Keratinocyte (primary cell): ENCODE measurements around the gene FATE1. TPM values are rescaled to one million over a fixed set of nuclear protein-coding genes. Genes with fewer than 3 reads are reported as not detected.

Experiments used
- DNase-seq: peaks from one replicate; pipeline ENCODE4 v3.0.0-alpha.2; 2011; ENCODE audit warnings: low read depth, missing footprints, low spot score
- FAIRE-seq: peaks from 2 replicates; lab custom pipeline; 2011; peaks lifted over from hg19 to GRCh38; lab: Jason Lieb, UNC
- H2AFZ ChIP-seq: 2 replicates; pipeline ENCODE4 v1.6.0; 2012; ENCODE audit warnings: low read length, control low read depth, inconsistent platforms; ENCODE audit not compliant: control insufficient read depth
- H3K27ac ChIP-seq: 2 replicates; pipeline ENCODE4 v1.5.1; 2011; ENCODE audit warnings: low read length; ENCODE audit not compliant: control insufficient read depth, insufficient read depth
- H3K27me3 ChIP-seq: 3 replicates; pipeline ENCODE4 v1.6.0; 2011; ENCODE audit warnings: low read length; ENCODE audit not compliant: control insufficient read depth, insufficient read depth; ENCODE audit errors: extremely low read depth
- H3K36me3 ChIP-seq, 2 experiments: 2 replicates in 1 of 2; 3 replicates in 1 of 2; pipeline ENCODE4 v1.5.1; 2011; ENCODE audit warnings: low read length in 2 of 2, mild to moderate bottlenecking in 1 of 2; ENCODE audit not compliant: control insufficient read depth in 2 of 2, insufficient read depth in 2 of 2; ENCODE audit errors: extremely low read depth in 1 of 2
- H3K4me1 ChIP-seq: 3 replicates; pipeline ENCODE4 v1.5.1; 2011; ENCODE audit warnings: low read length; ENCODE audit not compliant: control insufficient read depth, insufficient read depth; ENCODE audit errors: extremely low read depth
- H3K4me2 ChIP-seq: 3 replicates; pipeline ENCODE4 v1.6.0; 2011; ENCODE audit warnings: low read depth, low read length; ENCODE audit not compliant: control insufficient read depth, insufficient read depth; ENCODE audit errors: extremely low read depth
- H3K4me3 ChIP-seq, 3 experiments: fragments of 200-600 bp in 1 of 3; sonication (generic) in 1 of 3; 2 replicates in 2 of 3; 3 replicates in 1 of 3; pipeline ENCODE4 v1.5.1; 2011 to 2016; ENCODE audit warnings: low read length in 3 of 3, mild to moderate bottlenecking in 3 of 3, control low read depth in 2 of 3, inconsistent platforms in 1 of 3, low read depth in 1 of 3, mixed read lengths in 1 of 3, mixed run types in 1 of 3, moderate library complexity in 1 of 3; ENCODE audit not compliant: control insufficient read depth in 2 of 3, insufficient read depth in 2 of 3; ENCODE audit errors: extremely low read depth in 1 of 3
- H3K79me2 ChIP-seq: 2 replicates; pipeline ENCODE4 v1.6.0; 2012; ENCODE audit warnings: low read length; ENCODE audit not compliant: control insufficient read depth, insufficient read depth
- H3K9ac ChIP-seq: 3 replicates; pipeline ENCODE4 v1.6.0; 2011; ENCODE audit warnings: low read length; ENCODE audit not compliant: control insufficient read depth, insufficient read depth; ENCODE audit errors: extremely low read depth
- H3K9me1 ChIP-seq: 3 replicates; pipeline ENCODE4 v1.6.0; 2011; ENCODE audit warnings: low read length; ENCODE audit not compliant: control insufficient read depth, insufficient read depth; ENCODE audit errors: extremely low read depth
- H3K9me3 ChIP-seq: 2 replicates; pipeline ENCODE4 v1.5.1; 2012; ENCODE audit warnings: low read depth, low read length; ENCODE audit not compliant: control insufficient read depth
- H4K20me1 ChIP-seq: 3 replicates; pipeline ENCODE4 v1.6.0; 2011; ENCODE audit warnings: low read length; ENCODE audit not compliant: control insufficient read depth, insufficient read depth; ENCODE audit errors: extremely low read depth
- CTCF ChIP-seq, 3 experiments: IDR thresholded peaks in 1 of 3; conservative IDR thresholded peaks in 1 of 3; optimal IDR thresholded peaks in 1 of 3; 2 replicates in 2 of 3; 3 replicates in 1 of 3; pipeline versions ENCODE3 to v1.5.1; 2011; ENCODE audit warnings: low read length in 3 of 3, mild to moderate bottlenecking in 3 of 3, moderate library complexity in 2 of 3, control low read depth in 1 of 3, inconsistent platforms in 1 of 3; ENCODE audit not compliant: insufficient read depth in 2 of 3; ENCODE audit errors: extremely low read depth in 1 of 3
- EZH2 ChIP-seq: IDR thresholded peaks from one replicate; pipeline ENCODE4 v1.6.1; 2012; ENCODE audit warnings: inconsistent platforms, mild to moderate bottlenecking, low read length, moderate library complexity
- dilution Hi-C: fragments of 300-500 bp; cut with MboI; formaldehyde crosslinking; loops from one replicate; pipeline ENCODE4 v1.7.0; 2020; ENCODE audit warnings: low sequenced_read_pairs; ENCODE audit not compliant: extremely low pct_ligation_motif_present
- polyA plus RNA-seq, 5 experiments: library from polyadenylated mRNA; depleted of rRNA in 3 of 5; stranded (reverse) in 3 of 5; stranded (forward) in 1 of 5; unstranded in 1 of 5; fragments of >200 nt; gene quantifications; 1 replicate in 1 of 5; 2 replicates in 3 of 5; 3 replicates in 1 of 5; pipeline versions ENCODE4 v1.2.1 to v1.2.3, GENCODE V29; 2011 to 2012; ENCODE audit warnings: missing spikeins in 2 of 5, low read depth in 1 of 5, low replicate concordance in 1 of 5

Gene FATE1
- polyA plus RNA-seq, 1 donor (not counting 4 experiments of a cell fraction or from before 2014, with no cell fraction given) = not detected

- dilution Hi-C loops = loop anchor here (25.0 kb wide), 1 partner anchor 900 kb away; the partner anchor contains the start of gene GABRQ
- no peak for TF ChIP-seq EZH2
Measured at GRCh38 chrX:151737494-151737893, 21.7 kb downstream of the FATE1 start.

GRCh38 chrX:151738751-151739150, 22.9 kb downstream of the FATE1 start:
- DNase-seq (no peak), FAIRE-seq (no peak)
- Histone ChIP-seq H3K4me2 (no peak overlapping the region), H3K9ac (no peak overlapping the region), H3K27me3 (peaks cover 6% of the 10 kb centered on the region), H2AFZ (no peak overlapping the region), H3K9me3 (no peaks in the 10 kb centered on the region), H3K4me1 (no peaks in the 10 kb centered on the region), H4K20me1 (no peaks in the 10 kb centered on the region), H3K27ac (no peak overlapping the region), H3K36me3 (no peaks in the 10 kb centered on the region), H3K9me1 (no peaks in the 10 kb centered on the region), H3K79me2 (no peaks in the 10 kb centered on the region), H3K4me3 (no peak overlapping the region)
- dilution Hi-C loops = loop anchor here (25.0 kb wide), 1 partner anchor 899 kb away; the partner anchor contains the start of gene GABRQ
- TF ChIP-seq CTCF (optimal IDR thresholded peaks at IDR 0.05 in 1 of 3, IDR thresholded peaks at IDR 0.05 in 1 of 3, conservative IDR thresholded peaks at IDR 0.05 in 1 of 3; ENCODE audit: extremely low read depth in 1 of 3, insufficient read depth in 2 of 3, low read length in 3 of 3) (no peak), EZH2 (no peak)

More at GRCh38 chrX:151737494-151737893, 21.7 kb downstream of the FATE1 start:
- DNase-seq (no peak), FAIRE-seq (no peak)
- no peak overlapping the region for H3K9ac ChIP-seq
- H3K4me3 ChIP-seq = no peak overlapping the region
- no peaks in the 10 kb centered on the region for H4K20me1 ChIP-seq
- H3K9me3 ChIP-seq = no peaks in the 10 kb centered on the region
- no peaks in the 10 kb centered on the region for H3K79me2 ChIP-seq
- H2AFZ ChIP-seq = no peak overlapping the region
- no peaks in the 10 kb centered on the region for H3K9me1 ChIP-seq
- peaks cover 6% of the 10 kb centered on the region for H3K27me3 ChIP-seq
- H3K27ac ChIP-seq = no peak overlapping the region
- no peaks in the 10 kb centered on the region for H3K4me1 ChIP-seq
- no peak overlapping the region for H3K4me2 ChIP-seq
- H3K36me3 ChIP-seq = no peaks in the 10 kb centered on the region

- Histone ChIP-seq H3K27me3 (no peaks in the 10 kb centered on the region), H3K4me2 (no peak overlapping the region), H2AFZ (no peak overlapping the region), H3K9me1 (no peaks in the 10 kb centered on the region), H3K4me3 (no peak overlapping the region), H3K4me1 (no peaks in the 10 kb centered on the region), H3K9me3 (no peaks in the 10 kb centered on the region), H4K20me1 (no peaks in the 10 kb centered on the region), H3K27ac (no peak overlapping the region), H3K36me3 (no peaks in the 10 kb centered on the region), H3K79me2 (no peaks in the 10 kb centered on the region), H3K9ac (no peak overlapping the region)
- no peak for TF ChIP-seq CTCF (optimal IDR thresholded peaks at IDR 0.05 in 1 of 3, IDR thresholded peaks at IDR 0.05 in 1 of 3, conservative IDR thresholded peaks at IDR 0.05 in 1 of 3; ENCODE audit: extremely low read depth in 1 of 3, insufficient read depth in 2 of 3, low read length in 3 of 3)
- DNase-seq (no peak), FAIRE-seq (no peak)
- dilution Hi-C loops = loop anchor here (25.0 kb wide), 1 partner anchor 896 kb away; the partner anchor contains the start of gene GABRQ
Measured at GRCh38 chrX:151741606-151742005, 25.8 kb downstream of the FATE1 start.
